HG03520 (cell line): Measurements from ENCODE around the gene TEP1.

Experiments
- ATAC-seq: cut with Tn5 transposase; IDR thresholded peaks from one replicate; pipeline ENCODE4 v1.9.1; 2021; ENCODE audit warnings: mild to moderate bottlenecking, moderate library complexity; ENCODE audit not compliant: unreplicated experiment

TEP1 gene

GRCh38 chr14:20434701-20435581 lies 21.6 kb upstream of the TEP1 start:
- ATAC-seq = no peak

GRCh38 chr14:20429801-20430669 lies 16.7 kb upstream of the TEP1 start:
- ATAC-seq = no peak

DNA sequence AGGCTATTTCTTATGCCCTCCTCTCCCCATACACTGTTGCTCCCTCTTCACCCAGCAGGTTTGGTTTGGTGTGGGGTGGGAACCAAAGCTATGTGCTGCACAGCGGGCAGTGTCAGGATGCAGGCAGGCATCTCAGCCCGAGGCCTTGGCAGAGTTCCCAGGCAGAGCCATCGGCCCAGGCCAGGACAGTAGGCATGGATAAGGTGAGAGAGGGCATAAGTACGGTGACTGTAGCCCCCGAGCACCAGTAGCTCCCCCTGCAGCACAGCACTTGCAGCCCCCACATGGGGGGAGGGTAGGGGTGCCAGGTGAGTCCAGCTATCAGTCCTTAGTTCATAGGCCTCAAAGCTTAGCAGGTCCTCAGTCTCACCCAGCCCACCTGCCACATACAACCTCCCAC lies 15.5 kb upstream of the TEP1 start:
- no peak for ATAC-seq

- peak; percentile 31 for ATAC-seq
Measured at GRCh38 chr14:20428010-20428365, 14.7 kb upstream of the TEP1 start.

- peak; percentile 59 for ATAC-seq
Measured at GRCh38 chr14:20427231-20428009, 14.1 kb upstream of the TEP1 start.

DNA sequence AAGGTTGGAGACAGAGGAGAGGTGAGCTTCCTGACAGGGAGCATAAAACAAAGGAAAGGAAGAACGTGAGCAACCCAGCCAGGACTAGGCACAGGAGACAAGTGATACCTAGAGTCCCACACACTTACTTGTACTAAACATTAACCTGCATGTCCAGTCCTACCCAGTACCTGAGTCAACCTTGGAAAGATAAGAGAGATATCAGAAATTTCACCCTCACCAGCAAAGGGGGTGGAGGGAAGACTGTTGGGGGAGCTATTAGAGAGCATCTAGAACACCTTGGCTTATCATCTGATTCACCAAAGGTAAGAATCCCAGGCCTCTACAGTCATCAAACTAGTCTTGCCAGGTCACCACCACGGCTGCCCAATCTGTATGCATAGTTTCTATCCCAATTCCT lies 11.6 kb upstream of the TEP1 start:
- ATAC-seq = no peak

DNA sequence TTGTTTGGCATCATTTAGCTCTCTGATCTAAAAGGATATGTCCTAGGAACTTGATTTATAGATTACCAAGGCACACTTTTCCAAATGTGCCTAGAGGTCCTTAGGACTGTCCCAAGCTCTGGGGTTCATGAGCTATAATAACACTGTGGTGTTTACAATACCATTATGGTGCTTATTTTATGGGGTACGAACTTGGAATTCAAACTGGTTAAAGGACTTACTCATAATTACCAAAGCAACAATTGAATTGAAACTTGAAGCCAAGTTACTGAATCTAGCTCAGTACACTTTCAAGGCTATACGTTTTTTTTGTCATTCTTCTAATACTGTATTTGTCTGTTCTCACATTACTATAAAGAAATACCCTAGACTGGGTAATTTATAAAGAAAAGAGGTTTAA lies 9.6 kb upstream of the TEP1 start:
- no peak for ATAC-seq

DNA sequence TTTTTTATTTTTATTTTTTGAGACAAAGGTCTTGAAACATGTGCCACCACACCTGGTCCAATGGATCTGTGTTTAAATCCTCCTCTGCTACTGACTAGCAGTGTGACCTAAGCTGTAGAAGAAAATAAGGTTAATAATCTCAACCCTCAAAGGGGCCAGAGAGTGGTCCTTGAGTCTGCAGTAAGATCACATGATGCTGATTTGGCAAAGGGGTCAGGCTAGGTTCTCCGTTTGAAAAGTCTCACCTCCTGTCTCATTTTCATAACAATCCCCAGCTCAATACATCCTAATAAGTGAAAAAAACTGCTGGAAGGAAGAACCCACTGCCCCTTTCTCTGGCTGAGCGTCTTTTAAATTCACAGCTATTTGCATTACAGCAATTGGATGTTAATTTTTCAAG lies 8.0 kb upstream of the TEP1 start:
- no peak for ATAC-seq

DNA sequence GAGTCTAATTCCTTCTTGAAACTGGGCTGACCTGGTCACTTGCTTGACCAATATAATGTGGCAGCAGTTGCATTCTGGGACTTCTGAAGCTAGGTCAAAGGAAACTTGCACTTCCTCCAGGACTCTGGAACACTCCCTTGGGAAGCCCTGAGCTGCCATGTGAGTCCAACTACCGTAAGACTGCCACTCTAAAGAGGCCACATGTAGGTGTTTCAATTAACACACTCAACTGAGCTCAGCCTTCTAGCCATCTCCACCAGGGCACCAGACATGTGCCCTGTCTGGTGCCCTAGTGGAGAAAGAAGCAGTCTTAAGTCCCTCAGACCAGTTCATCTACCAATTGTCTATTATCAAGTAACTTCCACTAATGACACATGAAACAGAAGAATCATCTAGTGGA lies 6.1 kb upstream of the TEP1 start:
- no peak for ATAC-seq

DNA sequence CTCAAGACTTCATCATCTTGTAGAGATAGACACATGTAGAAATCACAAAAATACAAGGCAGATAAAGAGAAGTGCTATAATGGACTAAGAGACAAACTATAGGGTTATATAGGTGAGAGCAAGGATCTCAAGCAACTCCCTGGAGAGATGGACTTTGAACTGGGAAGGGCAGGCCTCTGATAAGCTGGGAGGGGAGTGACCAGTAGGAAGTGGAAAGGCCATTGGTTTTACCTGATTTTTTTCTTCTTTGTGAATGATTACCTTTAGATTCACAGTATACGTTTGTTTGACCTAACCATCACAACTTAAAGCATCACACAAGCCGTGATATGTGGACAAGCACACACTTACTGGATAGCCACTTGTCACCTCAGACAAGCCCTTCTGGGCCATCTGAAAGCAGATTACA lies 5.2 kb upstream of the TEP1 start:
- no peak for ATAC-seq

DNA sequence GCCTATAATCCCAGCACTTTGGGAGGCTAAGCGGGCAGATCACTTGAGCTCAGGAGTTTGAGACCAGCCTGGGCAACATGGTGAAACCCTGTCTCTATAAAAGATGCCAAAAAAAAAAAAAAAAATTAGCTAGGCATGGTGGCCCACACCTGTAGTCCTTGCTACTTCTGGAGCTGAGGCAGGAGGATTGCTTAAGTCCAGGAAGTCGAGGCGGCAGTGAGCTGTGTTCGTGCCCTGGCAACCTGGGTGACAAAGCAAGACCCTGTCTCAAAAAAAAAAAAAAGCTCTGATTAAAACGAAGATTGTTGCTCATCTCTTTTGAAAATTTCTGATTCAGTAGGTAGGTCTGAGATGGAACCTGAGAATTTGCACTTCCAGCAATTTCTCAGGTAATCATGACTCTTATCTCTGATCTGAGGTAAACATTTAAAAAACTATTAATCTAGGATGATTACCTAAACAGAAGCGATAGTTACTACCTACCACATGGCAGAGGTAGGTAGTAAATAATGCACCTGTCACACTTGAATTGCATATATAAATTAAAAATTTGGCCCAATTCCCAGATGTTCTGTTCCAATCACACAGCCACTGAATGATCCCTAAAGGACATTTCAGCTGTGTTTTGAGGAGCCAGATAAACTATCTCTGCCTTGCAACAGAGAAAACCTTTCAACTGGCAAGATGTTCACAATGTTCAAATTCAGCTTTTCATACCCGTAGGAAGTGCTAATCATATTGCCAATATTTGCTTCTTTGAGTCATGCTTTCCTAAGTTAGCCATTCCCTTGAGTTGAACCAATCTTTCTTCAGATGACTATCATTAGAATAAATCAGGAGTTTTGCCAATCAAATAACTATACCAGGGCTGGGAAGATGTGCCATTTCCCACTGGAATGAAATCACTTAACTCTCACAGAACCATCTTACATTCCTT lies 4.2 kb upstream of the TEP1 start:
- ATAC-seq = no peak

GRCh38 chr14:20416223-20416622 lies 2.9 kb upstream of the TEP1 start:
- ATAC-seq = no peak

DNA sequence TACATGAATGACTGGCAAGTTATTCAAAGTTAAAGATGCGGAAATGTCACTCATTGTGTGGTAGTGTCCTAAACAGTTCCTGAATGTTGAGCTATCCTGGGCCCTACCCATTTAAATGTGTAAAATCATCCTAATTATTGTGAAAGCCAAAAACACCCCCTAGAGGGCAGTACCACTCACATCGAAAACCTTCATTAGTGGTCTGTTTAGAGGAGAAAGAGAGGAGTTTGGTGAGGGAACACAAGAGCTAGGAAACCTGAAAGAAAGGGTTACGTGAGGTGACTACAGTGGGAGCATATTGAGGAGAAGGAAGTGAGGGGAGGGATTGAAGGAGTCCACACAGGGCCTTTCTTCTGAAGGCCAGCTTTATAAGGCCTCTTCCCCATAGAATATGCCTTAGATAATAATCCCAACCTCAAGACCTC lies 2.5 kb upstream of the TEP1 start:
- ATAC-seq = peak; percentile 29

- ATAC-seq = no peak
Measured at GRCh38 chr14:20413744-20414082, 412 bp upstream of the TEP1 start.

- ATAC-seq = peak; percentile 64
Measured at GRCh38 chr14:20412411-20412810, 890 bp downstream of the TEP1 start.

GRCh38 chr14:20409226-20409625 lies 4.1 kb downstream of the TEP1 start:
- ATAC-seq = no peak

- no peak for ATAC-seq
Measured at GRCh38 chr14:20403521-20403920, 9.8 kb downstream of the TEP1 start.

- ATAC-seq = no peak
Measured at GRCh38 chr14:20400965-20401593, 12.2 kb downstream of the TEP1 start.

DNA sequence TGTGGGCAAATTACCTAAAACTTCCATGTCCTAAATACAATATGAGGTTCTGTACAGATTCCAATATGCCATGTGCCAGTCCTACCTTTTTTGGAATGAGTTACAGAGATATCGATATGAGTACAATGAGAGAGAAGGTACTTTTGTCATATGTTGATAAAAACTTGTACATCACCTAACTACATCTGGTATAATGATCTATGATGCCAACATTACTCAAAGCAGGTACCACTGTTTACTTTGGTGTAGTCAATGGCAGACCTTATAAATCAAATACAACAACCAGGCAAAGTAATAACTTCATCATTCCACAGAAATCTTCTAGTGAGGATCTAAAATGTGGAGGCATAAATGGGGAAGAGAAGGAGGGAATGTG lies 12.7 kb downstream of the TEP1 start:
- no peak for ATAC-seq

DNA sequence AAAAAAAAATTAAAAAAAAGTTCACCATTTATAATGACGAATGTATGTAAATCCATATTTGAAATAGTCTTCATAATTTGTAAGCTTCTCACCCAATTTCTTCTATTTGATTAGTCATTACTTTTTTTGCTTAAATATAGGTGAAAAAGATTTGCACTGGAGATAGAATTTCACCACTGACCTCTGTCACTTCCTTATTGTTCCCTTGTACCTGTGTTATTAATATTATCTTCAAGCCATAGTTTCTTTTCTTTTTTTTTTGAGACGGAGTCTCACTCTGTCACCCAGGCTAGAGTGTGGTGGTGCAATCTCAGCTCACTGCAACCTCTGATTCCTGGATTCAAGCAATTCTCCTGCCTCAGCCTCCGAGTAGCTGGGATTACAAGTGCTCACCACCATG lies 15.8 kb downstream of the TEP1 start:
- no peak for ATAC-seq
